ENCODE measurements around the gene PSME2.

PSME2 gene

GRCh38 chr14:24146453-24146977 lies at the start of gene PSME2:
Gene PSME2 (minus strand): TSS chr14:24146610. CDS start chr14:24146581, 29 bp downstream.
- H3K4me3 ChIP-seq (ENCODE audit: low read depth, low read length) = peak within 1 kb of the TSS; percentile 87
- in situ Hi-C loops (cut with HindIII; ENCODE audit: low sequenced_read_pairs) = no loop called here
- DNase-seq (ENCODE audit: low read depth) = peak; percentile 91
- TF ChIP-seq CTCF (IDR thresholded peaks at IDR 0.05; ENCODE audit: low read depth, low read length, missing control alignments) = no peak

GRCh38 chr14:24195186-24196070 lies 49.0 kb upstream of the PSME2 start, which contains the start of gene TM9SF1:
Gene TM9SF1 (minus strand): TSS chr14:24195441. CDS start chr14:24195019, 422 bp downstream.
- in situ Hi-C loops (cut with HindIII; ENCODE audit: low sequenced_read_pairs) = no loop called here
- peak; percentile 64 for DNase-seq (ENCODE audit: low read depth)
- no peak for TF ChIP-seq CTCF (IDR thresholded peaks at IDR 0.05; ENCODE audit: low read depth, low read length, missing control alignments)
- peak within 1 kb of the TSS; percentile 86 for H3K4me3 ChIP-seq (ENCODE audit: low read depth, low read length)

- DNase-seq (ENCODE audit: low read depth) = no peak
- peak overlapping the region; percentile 86 for H3K4me3 ChIP-seq (ENCODE audit: low read depth, low read length)
- no peak for TF ChIP-seq CTCF (IDR thresholded peaks at IDR 0.05; ENCODE audit: low read depth, low read length, missing control alignments)
- in situ Hi-C loops (cut with HindIII; ENCODE audit: low sequenced_read_pairs) = no loop called here
These were observed 48.4 kb upstream of the PSME2 start for GRCh38 chr14:24194873-24195185.

- no peak for DNase-seq (ENCODE audit: low read depth)
These were observed 47.9 kb upstream of the PSME2 start for GRCh38 chr14:24194186-24194872.

GRCh38 chr14:24192933-24193332 lies 46.5 kb upstream of the PSME2 start:
- no peak for TF ChIP-seq CTCF (IDR thresholded peaks at IDR 0.05; ENCODE audit: low read depth, low read length, missing control alignments)
- H3K4me3 ChIP-seq (ENCODE audit: low read depth, low read length) = no peak overlapping the region
- DNase-seq (ENCODE audit: low read depth) = no peak
- in situ Hi-C loops (cut with HindIII; ENCODE audit: low sequenced_read_pairs) = no loop called here

More at GRCh38 chr14:24194186-24194872, 47.9 kb upstream of the PSME2 start:
- in situ Hi-C loops (cut with HindIII; ENCODE audit: low sequenced_read_pairs) = no loop called here
- no peak for TF ChIP-seq CTCF (IDR thresholded peaks at IDR 0.05; ENCODE audit: low read depth, low read length, missing control alignments)
- H3K4me3 ChIP-seq (ENCODE audit: low read depth, low read length) = peak overlapping the region; percentile 86

GRCh38 chr14:24190416-24190815 lies 44.0 kb upstream of the PSME2 start:
- no peak for TF ChIP-seq CTCF (IDR thresholded peaks at IDR 0.05; ENCODE audit: low read depth, low read length, missing control alignments)
- in situ Hi-C loops (cut with HindIII; ENCODE audit: low sequenced_read_pairs) = no loop called here

More at GRCh38 chr14:24190416-24190815, 44.0 kb upstream of the PSME2 start:
- DNase-seq (ENCODE audit: low read depth) = no peak
- H3K4me3 ChIP-seq (ENCODE audit: low read depth, low read length) = no peak overlapping the region
